ENCODE results near the gene PSTPIP2. TPM values are rescaled to one million over a fixed set of nuclear protein-coding genes. Genes with fewer than 3 reads are reported as not detected.

PSTPIP2 gene
- total and polyA plus RNA-seq, 9 of the 15 experiments (the other 6 are each of a cell fraction or from before 2014, with no cell fraction given): 14.0 to 45.7 (median 27.1) TPM

DNA sequence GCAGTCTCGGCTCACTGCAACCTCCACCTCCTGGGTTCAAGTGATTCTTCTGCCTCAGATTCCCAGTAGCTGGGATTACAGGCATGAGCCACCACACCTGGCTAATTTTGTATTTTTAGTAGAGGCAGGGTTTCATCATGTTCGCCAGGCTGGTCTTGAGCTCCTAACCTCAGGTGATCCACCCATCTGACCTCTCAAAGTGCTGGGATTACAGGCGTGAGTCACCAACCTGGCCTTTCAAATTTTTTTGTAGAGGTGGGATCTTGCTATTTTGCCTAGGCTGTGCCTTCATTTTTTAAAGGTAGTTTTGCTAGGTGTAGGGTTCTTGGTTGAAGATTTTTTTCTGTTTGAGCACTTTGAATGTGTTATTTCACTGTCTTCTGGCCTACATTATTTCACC lies 38.3 kb upstream of the PSTPIP2 start:
- ChIA-PET CTCF (ENCODE audit: low intra/inter-chr PET ratio) (no interaction called here), POLR2A (interaction anchor here (0.6 kb wide), 1 partner anchor 141 kb away, joined by 3 read pairs; no protein-coding TSS in a partner anchor)
- WGBS (ENCODE audit: insufficient coverage, low coverage, missing lambda C conversion rate): no CpG with 5 or more reads among the region's 3 CpGs
- H3K36me3 ChIP-seq (ENCODE audit: control insufficient read depth, insufficient read depth, low read length): peaks cover 49% of the 10 kb centered on the region; the same call in 2 of the 3 replicates
- DNase-seq (ENCODE audit: extremely low read depth in 1 of 4, low spot score in 3 of 4) (no peak), ATAC-seq (no peak), FAIRE-seq (no peak)
- H3K9ac ChIP-seq (ENCODE audit: insufficient read depth in 1 of 2, low read depth in 2 of 2, low read length in 2 of 2): no peak overlapping the region
- 0 out of 2 replicates have a peak, but pooled peaks cover 2% of the 10 kb centered on the region for H3K9me3 ChIP-seq (replicated peaks; ENCODE audit: control insufficient read depth, insufficient read depth, low read depth, low read length)
- H3K79me2 ChIP-seq (ENCODE audit: control insufficient read depth, insufficient read depth, low read length): peaks cover 10% of the 10 kb centered on the region; the same call in 2 of the 3 replicates
- BruUV-seq (replicated peaks): no TSS peak
- peaks cover 0 to 4% of the 10 kb centered on the region in 2 experiments; a peak in 2 of 5 replicates for H3K4me1 ChIP-seq (replicated peaks in 1 of 2; ENCODE audit: control insufficient read depth in 2 of 2, insufficient read depth in 2 of 2, low read length in 2 of 2)
- H3K27ac ChIP-seq (ENCODE audit: extremely low read depth, low read depth, low read length): no peak overlapping the region
- intact Hi-C loops (cut with micrococcal nuclease) (no loop called here), in situ Hi-C loops (cut with MboI) (no loop called here)
- no peak overlapping the region for H3K4me2 ChIP-seq (ENCODE audit: insufficient read depth, low read length)
- H2AFZ ChIP-seq (ENCODE audit: low read depth, low read length): no peak overlapping the region
- no peak for TF ChIP-seq NCOR1 (IDR thresholded peaks at IDR 0.05)
- TF ChIP-seq NR1H2 (CRISPR knock-in tag; IDR thresholded peaks at IDR 0.05): no peak
- no peak for TF ChIP-seq ZNF668 (CRISPR knock-in tag; IDR thresholded peaks at IDR 0.05)
- no peak for TF ChIP-seq FOXA3 (CRISPR knock-in tag; conservative IDR thresholded peaks at IDR 0.05 in 1 of 2, IDR thresholded peaks at IDR 0.05 in 1 of 2)
- TF ChIP-seq, protein P1, sequence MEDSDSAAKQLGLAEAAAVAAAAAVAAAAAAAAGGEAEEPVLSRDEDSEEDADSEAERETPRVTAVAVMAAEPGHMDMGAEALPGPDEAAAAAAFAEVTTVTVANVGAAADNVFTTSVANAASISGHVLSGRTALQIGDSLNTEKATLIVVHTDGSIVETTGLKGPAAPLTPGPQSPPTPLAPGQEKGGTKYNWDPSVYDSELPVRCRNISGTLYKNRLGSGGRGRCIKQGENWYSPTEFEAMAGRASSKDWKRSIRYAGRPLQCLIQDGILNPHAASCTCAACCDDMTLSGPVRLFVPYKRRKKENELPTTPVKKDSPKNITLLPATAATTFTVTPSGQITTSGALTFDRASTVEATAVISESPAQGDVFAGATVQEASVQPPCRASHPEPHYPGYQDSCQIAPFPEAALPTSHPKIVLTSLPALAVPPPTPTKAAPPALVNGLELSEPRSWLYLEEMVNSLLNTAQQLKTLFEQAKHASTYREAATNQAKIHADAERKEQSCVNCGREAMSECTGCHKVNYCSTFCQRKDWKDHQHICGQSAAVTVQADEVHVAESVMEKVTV (CRISPR knock-in tag; IDR thresholded peaks at IDR 0.05): no peak
- no peaks in the 10 kb centered on the region for H3K9me1 ChIP-seq (ENCODE audit: control insufficient read depth, insufficient read depth, low read length)
- H4K20me1 ChIP-seq (replicated peaks; ENCODE audit: control insufficient read depth, insufficient read depth, low read length): no peaks in the 10 kb centered on the region
- H3K27me3 ChIP-seq (ENCODE audit: control insufficient read depth in 2 of 2, insufficient read depth in 2 of 2, low read length in 2 of 2): no peaks in the 10 kb centered on the region
- H3K4me3 ChIP-seq: no peak overlapping the region
